Esophagus muscularis mucosa (tissue), 4 donors: ENCODE results near the gene TLL2.

ENCODE experiments used
- CTCF ChIP-seq, 3 experiments: fragments of 200-600 bp in 2 of 3; fragments of 450-650 bp in 1 of 3; sonication (generic) in 2 of 3; IDR thresholded peaks; one replicate each; pipeline ENCODE4 v1.5.1; 2017 to 2019; ENCODE audit warnings: antibody characterized with exemption in 3 of 3, mild to moderate bottlenecking in 2 of 3, moderate library complexity in 1 of 3
- EP300 ChIP-seq: sonication (generic); formaldehyde crosslinking; IDR thresholded peaks from one replicate; pipeline ENCODE4 v1.6.1; 2017; ENCODE audit warnings: antibody characterized with exemption
- POLR2A ChIP-seq: fragments of 450-650 bp; IDR thresholded peaks from one replicate; pipeline ENCODE4 v1.6.1; 2017; ENCODE audit warnings: antibody characterized with exemption, moderate library complexity, mild to moderate bottlenecking, low read depth
- POLR2AphosphoS5 ChIP-seq, 2 donors: sonication (generic); formaldehyde crosslinking; IDR thresholded peaks; one replicate each; pipeline ENCODE4 v1.6.1; 2017; ENCODE audit warnings: antibody characterized with exemption in 2 of 2

- TF ChIP-seq CTCF (IDR thresholded peaks at IDR 0.05) (no peak), EP300 (no peak), POLR2A (no peak), POLR2AphosphoS5 (IDR thresholded peaks at IDR 0.05) (peak; percentile 39 to 42)
Measured at GRCh38 chr10:96448021-96448457, 65.7 kb downstream of the TLL2 start.
